Smooth muscle cell (in vitro differentiated cells): ENCODE results near the gene SH3BGR. TPM values are rescaled to one million over a fixed set of nuclear protein-coding genes. Genes with fewer than 3 reads are reported as not detected.

Experiments
- DNase-seq: peaks from one replicate; lab custom pipeline; 2025; ENCODE audit not compliant: unreplicated experiment; lab: John Stamatoyannopoulos, UW
- H2AFZ ChIP-seq: fragments of 200-600 bp; sonication (generic); 2 replicates; pipeline ENCODE4 v1.6.0; 2016; ENCODE audit warnings: antibody characterized with exemption, low read depth, mild to moderate bottlenecking
- H3F3A ChIP-seq: fragments of 200-600 bp; sonication (generic); 2 replicates; pipeline ENCODE4 v1.6.0; 2017; ENCODE audit warnings: antibody characterized with exemption, low read depth
- H3K27ac ChIP-seq: fragments of 200-600 bp; sonication (generic); 2 replicates; pipeline ENCODE4 v1.5.1; 2016; ENCODE audit warnings: low read depth, mild to moderate bottlenecking
- H3K27me3 ChIP-seq: fragments of 200-600 bp; sonication (generic); 2 replicates; pipeline ENCODE4 v1.6.1; 2016; ENCODE audit warnings: low read depth, mild to moderate bottlenecking
- H3K36me3 ChIP-seq: fragments of 200-600 bp; sonication (generic); 2 replicates; pipeline ENCODE4 v1.5.1; 2016; ENCODE audit warnings: low read depth
- H3K4me1 ChIP-seq: fragments of 200-600 bp; sonication (generic); 2 replicates; pipeline ENCODE4 v1.5.1; 2016; ENCODE audit warnings: low read depth
- H3K4me2 ChIP-seq: fragments of 200-600 bp; sonication (generic); 2 replicates; pipeline ENCODE4 v1.6.0; 2016; ENCODE audit warnings: mild to moderate bottlenecking
- H3K4me3 ChIP-seq: fragments of 200-600 bp; sonication (generic); 2 replicates; pipeline ENCODE4 v1.5.1; 2016; ENCODE audit warnings: mild to moderate bottlenecking
- H3K79me2 ChIP-seq: fragments of 200-600 bp; sonication (generic); 2 replicates; pipeline ENCODE4 v1.6.0; 2016; ENCODE audit warnings: low read depth, mild to moderate bottlenecking
- H3K9ac ChIP-seq: fragments of 200-600 bp; sonication (generic); 2 replicates; pipeline ENCODE4 v1.6.0; 2016; ENCODE audit warnings: low read depth
- H3K9me3 ChIP-seq: fragments of 200-600 bp; sonication (generic); replicated peaks from 2 replicates; pipeline ENCODE4 v1.5.1; 2016; ENCODE audit warnings: low read depth
- H4K20me1 ChIP-seq: fragments of 200-600 bp; sonication (generic); 2 replicates; pipeline ENCODE4 v1.6.0; 2016; ENCODE audit warnings: low read depth
- WGBS: methylation state at CpG from one replicate; pipeline ENCODE4 v1.1.7; 2016; ENCODE audit warnings: low lambda C conversion rate; 5-methylcytosine and 5-hydroxymethylcytosine counted together
- polyA plus RNA-seq: library from polyadenylated mRNA; unstranded; fragments of >200 nt; fragmentation: Nextera tagmentation; extraction: Ambion mirVana; gene quantifications from 2 replicates; pipeline ENCODE4 v1.2.1, GENCODE V29; 2016
- total RNA-seq: library from RNA; depleted of rRNA; stranded (reverse); fragments of >200 nt; gene quantifications from 2 replicates; pipeline ENCODE4 v1.2.3, GENCODE V29; 2014
- TF ChIP-seq, protein P1 (sequence below): fragments of 200-600 bp; sonication (generic); IDR thresholded peaks from 2 replicates; pipeline ENCODE4 v1.5.1; 2017; ENCODE audit warnings: borderline replicate concordance, mild to moderate bottlenecking, antibody characterized with exemption; ENCODE audit not compliant: insufficient read depth, poor library complexity, severe bottlenecking

SH3BGR gene
- total and polyA plus RNA-seq, 2 experiments from 2014 or later, result 4.9 to 12.5 TPM

DNA sequence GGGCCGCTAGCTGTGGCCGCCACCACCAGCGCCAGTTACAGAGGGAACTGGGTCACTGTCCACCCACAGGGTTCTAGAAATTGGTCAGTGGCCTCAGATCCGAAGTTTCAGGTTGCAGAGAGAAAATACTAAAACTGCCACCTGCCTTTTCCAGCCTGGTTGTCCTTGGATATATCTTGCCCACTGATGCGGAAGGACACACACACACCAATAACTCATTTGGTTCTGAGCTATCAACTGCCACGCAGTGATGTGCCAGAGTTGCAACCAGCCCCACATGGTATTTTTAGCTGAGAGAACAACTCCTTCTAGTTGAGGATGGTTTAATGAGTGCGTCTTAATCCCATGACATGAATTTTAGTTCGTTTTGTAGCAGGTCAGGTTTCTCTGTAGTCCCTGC is 68.1 kb downstream of the SH3BGR start:
- Histone ChIP-seq H3K9ac (no peak overlapping the region), H4K20me1 (no peaks in the 10 kb centered on the region), H3K4me1 (no peaks in the 10 kb centered on the region), H3K27ac (no peak overlapping the region), H3F3A (no peaks in the 10 kb centered on the region), H2AFZ (no peak overlapping the region), H3K36me3 (no peaks in the 10 kb centered on the region), H3K27me3 (no peaks in the 10 kb centered on the region), H3K4me3 (no peak overlapping the region), H3K79me2 (no peaks in the 10 kb centered on the region), H3K4me2 (no peak overlapping the region), H3K9me3 (no peaks in the 10 kb centered on the region)
- 94% methylated on average over 8 of the region's 8 CpGs for WGBS
- no peak for DNase-seq
- TF ChIP-seq, protein P1, sequence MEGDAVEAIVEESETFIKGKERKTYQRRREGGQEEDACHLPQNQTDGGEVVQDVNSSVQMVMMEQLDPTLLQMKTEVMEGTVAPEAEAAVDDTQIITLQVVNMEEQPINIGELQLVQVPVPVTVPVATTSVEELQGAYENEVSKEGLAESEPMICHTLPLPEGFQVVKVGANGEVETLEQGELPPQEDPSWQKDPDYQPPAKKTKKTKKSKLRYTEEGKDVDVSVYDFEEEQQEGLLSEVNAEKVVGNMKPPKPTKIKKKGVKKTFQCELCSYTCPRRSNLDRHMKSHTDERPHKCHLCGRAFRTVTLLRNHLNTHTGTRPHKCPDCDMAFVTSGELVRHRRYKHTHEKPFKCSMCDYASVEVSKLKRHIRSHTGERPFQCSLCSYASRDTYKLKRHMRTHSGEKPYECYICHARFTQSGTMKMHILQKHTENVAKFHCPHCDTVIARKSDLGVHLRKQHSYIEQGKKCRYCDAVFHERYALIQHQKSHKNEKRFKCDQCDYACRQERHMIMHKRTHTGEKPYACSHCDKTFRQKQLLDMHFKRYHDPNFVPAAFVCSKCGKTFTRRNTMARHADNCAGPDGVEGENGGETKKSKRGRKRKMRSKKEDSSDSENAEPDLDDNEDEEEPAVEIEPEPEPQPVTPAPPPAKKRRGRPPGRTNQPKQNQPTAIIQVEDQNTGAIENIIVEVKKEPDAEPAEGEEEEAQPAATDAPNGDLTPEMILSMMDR, result no peak

- H3K9ac ChIP-seq, result no peak overlapping the region
- no peak for DNase-seq
- no peaks in the 10 kb centered on the region for H3K36me3 ChIP-seq
- no peaks in the 10 kb centered on the region for H3K4me1 ChIP-seq
- no peak overlapping the region for H3K4me2 ChIP-seq
- TF ChIP-seq, protein P1, result no peak
- no peak overlapping the region for H2AFZ ChIP-seq
- H3K79me2 ChIP-seq, result no peaks in the 10 kb centered on the region
- no peaks in the 10 kb centered on the region for H3F3A ChIP-seq
- no peaks in the 10 kb centered on the region for H3K27me3 ChIP-seq
- H3K27ac ChIP-seq, result no peak overlapping the region
- no peaks in the 10 kb centered on the region for H3K9me3 ChIP-seq
- H3K4me3 ChIP-seq, result no peak overlapping the region
- no peaks in the 10 kb centered on the region for H4K20me1 ChIP-seq
Measured at GRCh38 chr21:39523399-39523798, 71.6 kb downstream of the SH3BGR start.

DNA sequence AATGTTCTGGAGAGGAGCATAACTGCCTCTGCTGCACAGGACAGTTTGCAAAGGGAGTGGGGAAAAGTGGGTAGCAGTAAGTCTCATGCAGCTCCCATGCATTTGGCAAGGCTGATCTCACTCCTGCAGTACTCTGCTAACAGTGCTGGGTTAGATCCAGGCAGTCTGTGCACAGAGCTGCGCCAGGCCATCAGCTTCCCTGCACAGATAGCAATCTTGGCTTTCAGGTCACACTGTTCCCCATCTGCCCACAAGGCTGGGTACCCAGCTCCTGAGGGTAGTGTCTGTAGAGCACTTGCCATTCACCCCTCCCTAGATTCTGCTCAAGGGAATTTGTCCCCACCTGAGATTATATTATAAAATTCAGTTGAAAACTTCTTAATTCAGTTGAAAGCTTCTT is 72.1 kb downstream of the SH3BGR start:
- Histone ChIP-seq H3K9me3 (no peaks in the 10 kb centered on the region), H2AFZ (no peak overlapping the region), H3K79me2 (no peaks in the 10 kb centered on the region), H3K27me3 (no peaks in the 10 kb centered on the region), H3K4me1 (no peaks in the 10 kb centered on the region), H3K27ac (no peak overlapping the region), H4K20me1 (no peaks in the 10 kb centered on the region), H3K4me2 (no peak overlapping the region), H3K9ac (no peak overlapping the region), H3K36me3 (no peaks in the 10 kb centered on the region), H3K4me3 (no peak overlapping the region), H3F3A (no peaks in the 10 kb centered on the region)
- TF ChIP-seq, protein P1, result no peak
- 100% methylated on average over 1 of the region's 1 CpG for WGBS
- no peak for DNase-seq

- Histone ChIP-seq H4K20me1 (no peaks in the 10 kb centered on the region), H3K9me3 (no peaks in the 10 kb centered on the region), H3K4me3 (no peak overlapping the region), H3K36me3 (no peaks in the 10 kb centered on the region), H3K27ac (no peak overlapping the region), H3F3A (no peaks in the 10 kb centered on the region), H2AFZ (no peak overlapping the region), H3K79me2 (no peaks in the 10 kb centered on the region), H3K4me2 (no peak overlapping the region), H3K27me3 (no peaks in the 10 kb centered on the region), H3K9ac (no peak overlapping the region), H3K4me1 (no peaks in the 10 kb centered on the region)
- WGBS, result 77% methylated on average over 3 of the region's 3 CpGs
- TF ChIP-seq, protein P1, result no peak
- DNase-seq, result no peak
Measured at GRCh38 chr21:39525129-39525528, 73.4 kb downstream of the SH3BGR start.
